Left forelimb (tissue), 1 donor: ENCODE data around the gene CNR1.
"Not testable (repeated sequence)": the region's sequence is repeated elsewhere in the genome, so short reads cannot be mapped to it uniquely, and the experiment has no call there.

Source experiments
- DNase-seq: peaks from one replicate; pipeline ENCODE4 v3.0.0-alpha.2; 2018; ENCODE audit warnings: low spot score

The CNR1 gene

DNA sequence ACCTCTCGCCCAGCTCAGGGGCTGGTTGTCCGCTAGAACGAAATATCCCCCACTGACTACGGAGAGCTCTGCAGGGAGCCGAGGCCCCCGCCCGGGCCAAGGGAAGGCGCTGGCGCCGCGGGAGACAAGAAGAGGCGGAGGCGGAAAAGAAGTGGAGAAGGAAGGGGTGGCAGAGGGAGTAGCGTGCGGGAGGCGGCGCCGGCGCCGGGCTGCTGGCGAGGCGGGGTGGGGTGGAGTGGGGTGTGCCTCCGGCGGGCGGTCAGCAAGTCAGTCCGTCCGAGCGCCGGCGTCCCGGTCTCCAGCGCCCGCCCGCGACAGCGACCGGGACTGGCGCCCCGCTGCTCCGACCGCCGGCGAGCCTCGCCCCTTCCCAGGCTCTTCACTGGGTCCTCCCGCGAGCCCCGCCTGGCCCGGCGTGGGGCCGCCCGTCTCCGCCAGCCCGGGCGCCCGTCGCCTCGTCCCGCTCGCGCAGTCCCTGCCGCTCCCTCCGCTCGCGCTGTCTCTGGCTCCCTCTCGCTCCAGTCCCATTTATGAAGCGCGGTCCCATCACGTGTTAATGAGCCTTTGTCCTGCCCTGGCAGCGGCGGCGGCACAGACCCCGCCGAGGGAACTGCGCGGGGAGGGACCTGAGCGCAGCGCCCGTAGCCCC, at the start of gene CNR1:
CNR1 (minus strand) TSS at position 504 of the 649 bp plus-strand sequence. CDS start 21,073 bp downstream, outside the sequence.
- peak; percentile 67 for DNase-seq

DNA sequence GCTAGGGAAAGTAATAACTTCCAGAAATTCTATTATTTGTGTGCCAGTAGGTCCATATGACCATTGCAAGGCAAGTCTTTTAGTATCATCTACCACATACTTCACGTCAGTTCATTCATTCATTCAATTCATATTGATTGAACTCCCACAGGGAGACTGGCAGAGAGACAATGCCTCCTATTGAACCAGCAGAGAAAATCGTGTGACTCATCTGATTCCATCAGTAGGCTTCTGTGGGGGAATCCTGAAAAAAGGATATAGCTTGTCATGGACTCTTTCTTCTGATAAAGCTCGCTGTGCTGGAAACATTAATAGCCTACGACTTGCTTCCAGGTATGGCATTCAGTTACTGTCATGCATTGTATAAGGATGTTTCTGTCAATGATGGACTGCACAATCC, 45.3 kb upstream of the CNR1 start:
- DNase-seq, result no peak

DNA sequence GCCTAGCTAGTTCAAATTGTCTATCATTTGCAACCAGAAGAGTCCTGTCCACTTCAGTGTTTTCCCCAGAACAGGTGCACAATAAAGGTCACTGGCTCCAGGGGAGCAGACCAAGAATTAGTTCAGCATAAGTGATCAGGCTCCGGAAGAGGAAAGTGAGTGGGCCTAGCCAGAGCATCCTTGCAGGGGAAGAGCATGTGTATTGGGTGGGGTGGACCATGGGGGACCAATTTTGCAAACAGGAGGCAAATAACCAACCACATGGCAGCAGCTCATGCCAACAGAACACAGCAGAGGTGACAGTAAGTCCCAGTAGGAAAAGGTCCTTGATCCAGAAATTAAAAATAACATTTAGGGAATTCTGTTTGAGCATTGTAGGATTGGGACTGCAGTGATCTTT, 43.2 kb upstream of the CNR1 start:
- DNase-seq, result no peak

DNA sequence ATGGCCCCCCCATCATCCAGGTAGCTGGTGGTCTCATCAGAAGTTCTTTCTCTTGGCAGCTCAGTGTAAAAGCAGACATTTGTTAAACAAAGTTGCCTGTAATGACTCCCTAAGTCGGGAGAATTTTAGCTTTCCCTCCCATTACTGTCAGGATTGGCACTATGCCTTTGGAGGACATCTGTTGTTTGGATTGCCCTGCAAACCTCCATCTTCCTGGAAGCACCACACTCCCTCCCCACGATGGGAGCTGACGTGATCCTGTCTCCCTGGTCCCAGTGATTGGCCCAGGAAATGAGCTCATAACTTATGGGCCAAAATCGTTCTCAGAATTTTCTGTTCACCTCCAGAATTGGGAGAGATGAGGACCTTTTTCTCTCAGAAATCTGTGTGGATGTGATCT, 42.6 kb upstream of the CNR1 start:
- DNase-seq, result no peak

DNA sequence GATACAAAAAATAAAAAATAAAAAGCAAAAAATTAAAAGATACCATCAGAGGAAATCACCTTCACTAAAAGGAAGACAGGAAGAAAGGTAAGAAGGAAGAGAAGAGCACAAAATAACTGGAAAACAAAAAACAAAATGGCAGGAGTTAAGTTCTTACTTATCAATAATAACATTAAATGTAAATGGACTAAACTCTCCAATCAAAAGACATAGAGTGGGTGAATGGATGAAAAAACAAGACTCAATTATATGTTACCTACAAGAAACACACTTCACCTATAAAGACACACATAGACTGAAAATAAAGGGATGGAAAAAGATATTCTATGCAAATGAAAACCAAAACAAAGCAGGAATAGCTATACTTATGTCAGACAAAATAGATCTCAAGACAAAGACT, 35.6 kb upstream of the CNR1 start:
- DNase-seq, result not testable (repeated sequence)

DNA sequence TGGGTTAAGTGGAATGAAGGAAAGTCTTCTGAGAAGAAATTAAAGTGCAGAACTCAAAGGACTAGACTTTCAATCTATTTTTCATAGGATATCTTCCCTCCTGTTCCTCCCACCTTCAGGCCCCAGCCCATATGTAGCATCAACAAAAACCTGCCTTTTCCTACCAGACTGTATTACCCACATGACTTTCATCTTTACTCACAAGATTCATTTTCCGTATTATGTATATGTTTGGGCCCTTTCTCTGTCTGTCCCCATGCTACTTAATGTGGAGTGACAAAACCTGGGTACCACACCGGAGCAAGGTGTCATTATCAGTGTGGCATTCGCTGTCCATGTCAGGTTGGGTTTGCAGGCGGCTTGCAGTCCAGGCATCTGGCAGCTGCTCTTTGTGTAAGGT, 18.8 kb upstream of the CNR1 start:
- DNase-seq, result no peak

DNA sequence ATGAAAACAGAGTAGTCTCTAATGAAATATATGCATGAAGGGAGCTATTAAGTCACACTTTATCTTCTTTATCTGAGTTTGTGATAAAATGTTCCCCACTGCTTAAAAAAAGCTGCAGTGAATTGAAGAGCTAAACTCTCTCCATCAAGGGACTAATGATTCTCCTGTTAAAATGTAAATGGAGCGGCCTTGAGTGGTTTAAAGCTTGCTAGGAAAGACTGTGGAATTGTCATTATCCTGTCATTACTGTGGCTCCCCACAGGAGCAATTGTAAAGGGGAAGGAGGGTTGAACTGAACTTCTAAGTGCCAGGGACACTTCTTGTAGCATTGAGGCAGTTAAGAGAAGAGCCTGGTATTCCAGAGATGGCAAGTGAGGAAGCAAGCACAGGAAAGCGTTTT, 17.3 kb upstream of the CNR1 start:
- no peak for DNase-seq

DNA sequence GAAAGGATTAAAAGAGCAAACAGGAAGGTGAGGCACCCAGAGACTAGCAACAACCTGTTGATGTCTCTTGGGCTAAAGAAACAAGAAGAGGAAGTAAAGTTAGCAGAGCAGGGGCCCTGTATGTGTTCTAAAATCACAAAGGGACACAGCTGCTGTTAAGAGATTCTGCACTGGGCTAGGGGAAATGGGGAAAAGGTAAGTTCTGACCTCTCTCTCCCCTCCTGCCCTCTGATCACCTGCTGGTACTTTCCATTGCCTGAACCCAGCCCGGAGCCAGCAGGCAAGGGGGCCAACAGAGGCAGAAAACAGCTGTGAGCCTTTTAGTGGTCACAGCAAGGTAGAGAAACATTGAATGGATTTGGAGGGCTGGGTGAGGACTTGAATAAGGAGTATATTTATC, 13.5 kb upstream of the CNR1 start:
- DNase-seq, result no peak

DNA sequence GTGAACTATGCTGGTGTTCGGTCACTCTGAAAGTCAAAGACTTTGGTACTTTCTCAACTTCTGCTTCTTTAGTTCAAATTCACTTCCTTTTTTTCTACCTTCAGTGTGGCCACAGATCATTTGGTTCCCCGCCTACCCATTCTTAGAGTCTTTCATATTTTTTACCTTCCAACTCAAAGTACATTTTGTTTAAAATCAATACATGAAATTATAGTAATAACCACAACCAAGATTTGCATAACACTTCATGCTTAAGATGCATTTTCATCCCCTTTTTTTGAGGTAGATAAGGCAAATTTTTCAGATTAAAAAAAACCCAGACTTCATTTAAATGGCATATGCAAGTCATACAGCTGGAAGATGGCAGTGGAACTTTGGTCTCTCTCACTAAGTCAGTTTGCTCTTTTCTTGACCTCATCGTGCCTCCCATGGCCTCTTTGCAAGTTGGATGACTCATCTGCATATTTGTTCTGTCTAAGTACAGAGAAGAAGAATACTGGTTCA, 11.9 kb upstream of the CNR1 start:
- DNase-seq, result no peak

DNA sequence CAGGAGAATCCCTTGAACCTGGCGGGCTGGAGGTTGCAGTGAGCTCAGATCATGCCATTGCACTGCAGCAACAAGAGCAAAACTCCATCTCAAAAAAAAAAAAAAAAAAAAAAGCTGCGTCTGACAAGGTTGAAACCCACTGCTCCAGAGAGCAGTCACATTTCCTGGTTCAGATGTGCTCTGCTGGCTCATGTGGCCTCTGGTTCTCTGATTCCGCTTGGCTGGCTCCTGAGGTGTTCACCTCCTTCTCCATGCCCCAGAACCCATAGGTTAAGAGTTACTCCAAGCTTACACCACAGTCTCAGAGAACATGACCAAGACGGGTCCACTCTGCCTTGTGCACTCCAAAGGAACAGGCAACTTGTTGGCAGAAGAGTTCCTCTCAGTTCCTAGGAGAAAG, 8.8 kb upstream of the CNR1 start:
- DNase-seq, result no peak

DNA sequence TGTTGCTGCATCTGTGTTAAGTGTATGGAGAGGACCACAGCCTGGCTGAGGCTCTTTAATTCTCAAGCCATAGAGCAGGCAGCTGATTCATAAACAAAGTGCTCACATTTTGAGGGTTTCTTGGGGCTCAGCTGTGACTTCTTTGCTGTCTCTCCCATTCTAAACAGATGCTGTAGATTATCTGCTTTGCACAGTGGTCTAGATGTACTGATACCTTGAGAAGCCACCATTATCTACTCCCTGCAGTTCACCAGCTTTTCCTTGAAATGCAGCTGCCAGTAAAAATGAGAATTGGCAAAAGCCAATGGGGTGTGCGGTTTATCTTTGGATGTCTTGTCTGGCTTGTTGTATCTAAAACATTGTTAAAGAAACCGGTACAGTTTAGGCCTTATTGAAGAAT, 5.2 kb upstream of the CNR1 start:
- no peak for DNase-seq

DNA sequence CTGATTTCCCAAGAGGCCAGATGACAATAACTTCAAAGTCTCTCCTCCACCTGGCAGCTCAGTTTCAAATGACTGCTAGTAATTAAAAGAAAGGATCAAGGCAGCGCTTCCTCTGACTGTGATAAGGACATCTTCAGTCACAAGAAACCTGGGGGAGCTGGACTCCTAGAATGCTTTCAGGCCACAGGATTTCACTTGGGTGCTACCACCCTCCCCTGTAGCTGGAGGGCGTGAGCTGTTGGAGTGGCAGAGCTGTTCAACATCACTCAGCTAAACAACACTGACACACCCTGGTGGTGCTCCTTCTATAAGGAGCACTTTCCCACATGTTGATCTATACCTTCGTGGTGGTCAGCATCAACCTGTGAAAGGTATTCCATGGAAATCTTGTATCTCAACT, 2.2 kb upstream of the CNR1 start:
- no peak for DNase-seq

DNA sequence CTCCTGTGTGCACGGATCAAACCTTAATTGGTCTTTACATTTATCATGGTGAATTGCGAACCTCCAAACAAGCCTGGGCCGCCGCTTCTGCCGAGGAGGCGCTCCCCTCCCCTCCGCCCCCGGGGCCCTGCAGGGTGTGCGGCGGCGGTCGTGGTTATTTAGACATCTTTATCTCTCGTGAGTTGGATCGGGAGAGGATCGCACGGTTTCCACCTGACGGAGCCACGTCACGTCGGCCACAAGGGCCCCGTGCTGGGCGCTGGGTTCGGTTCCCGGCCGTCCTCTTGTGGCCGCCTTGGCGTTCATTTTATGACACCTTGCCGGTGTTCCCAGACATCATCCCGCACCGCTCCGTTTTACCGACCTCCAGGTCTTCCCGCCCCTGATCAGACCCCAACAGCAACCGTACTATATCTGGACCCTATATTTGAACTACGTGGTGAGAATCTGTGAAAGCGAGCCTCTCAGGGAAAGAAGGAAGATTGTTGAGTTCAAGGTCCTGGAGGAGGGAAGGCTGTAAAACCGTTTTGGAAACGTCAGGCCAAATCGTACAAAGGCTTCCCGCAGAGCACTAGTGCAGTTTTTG, 1.3 kb upstream of the CNR1 start:
- peak; percentile 64 for DNase-seq

DNA sequence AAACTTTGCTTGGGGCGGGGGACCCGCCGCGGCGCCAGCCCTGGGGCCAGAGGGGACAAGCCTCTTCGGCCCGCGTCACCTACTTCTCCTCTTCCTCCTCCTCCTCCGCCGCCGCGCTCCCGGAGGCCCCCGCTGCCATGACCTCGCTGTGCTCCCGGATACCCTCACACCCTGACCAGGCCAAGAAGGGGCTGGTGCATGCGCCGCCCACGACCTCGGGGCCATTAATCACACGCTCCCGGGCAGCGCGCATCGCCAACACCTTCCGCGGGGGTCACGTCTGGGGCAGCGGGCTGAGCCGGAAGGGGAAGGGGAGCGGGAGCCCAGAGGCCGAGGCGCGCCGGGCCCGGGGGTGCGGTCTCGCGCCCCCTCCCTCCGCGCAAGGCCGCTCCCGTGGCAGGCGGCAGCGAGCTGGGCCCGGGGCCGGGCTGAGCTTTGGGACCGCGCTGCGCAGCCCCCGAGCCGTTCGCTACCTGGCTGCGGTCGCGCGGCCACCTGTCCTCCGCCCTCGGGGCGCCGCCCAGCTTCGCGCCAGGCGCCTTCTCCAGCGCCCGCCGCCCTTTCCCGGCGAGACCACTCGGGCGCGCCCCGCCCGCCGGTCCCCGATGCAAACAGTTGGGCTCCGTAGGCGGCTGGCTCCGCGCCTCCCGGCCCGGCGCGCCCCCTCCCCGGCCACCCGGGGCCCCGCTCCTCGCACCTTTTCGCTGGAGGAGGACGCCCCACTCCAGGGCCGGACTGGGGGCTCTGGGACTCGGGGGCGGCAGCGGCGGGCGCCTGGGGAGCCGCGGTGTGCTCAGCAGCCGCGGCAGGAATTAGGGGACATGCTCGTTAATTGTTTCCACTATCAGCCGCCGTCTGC, 575 bp upstream of the CNR1 start:
- no peak for DNase-seq

DNA sequence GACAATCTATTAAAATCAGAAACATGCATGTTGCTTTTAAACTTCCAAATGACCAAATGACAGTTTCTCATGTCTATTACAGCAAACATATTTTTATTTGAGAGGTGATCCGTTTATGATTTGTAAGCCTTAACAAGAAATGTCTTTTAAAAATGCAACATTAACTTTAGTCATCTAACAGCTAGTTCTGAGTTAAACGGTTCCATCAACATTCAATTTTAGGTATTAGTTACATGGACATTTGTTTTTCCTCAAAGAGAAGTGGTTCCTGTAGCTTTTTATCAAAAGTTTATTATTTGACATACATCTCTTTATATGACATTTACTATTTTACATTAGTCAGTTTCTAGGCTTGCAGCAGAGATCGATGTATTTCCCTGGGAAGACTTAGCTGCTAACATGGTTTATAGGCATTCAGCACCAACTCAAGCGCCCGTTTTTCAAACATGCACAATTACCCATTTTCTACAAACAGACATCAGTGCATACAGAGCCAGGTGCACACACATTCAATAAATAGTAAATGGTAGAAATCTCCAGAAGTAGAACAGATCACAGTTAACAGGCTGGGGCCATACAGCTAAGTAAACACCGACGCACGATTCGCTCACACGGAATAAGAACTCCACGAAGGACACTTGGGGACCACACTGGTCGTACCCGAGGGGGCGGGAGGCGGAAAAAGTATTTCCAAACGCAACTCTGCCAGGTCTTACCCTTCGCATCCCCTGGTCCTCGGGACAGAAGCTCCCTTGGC, 882 bp downstream of the CNR1 start:
- no peak for DNase-seq

DNA sequence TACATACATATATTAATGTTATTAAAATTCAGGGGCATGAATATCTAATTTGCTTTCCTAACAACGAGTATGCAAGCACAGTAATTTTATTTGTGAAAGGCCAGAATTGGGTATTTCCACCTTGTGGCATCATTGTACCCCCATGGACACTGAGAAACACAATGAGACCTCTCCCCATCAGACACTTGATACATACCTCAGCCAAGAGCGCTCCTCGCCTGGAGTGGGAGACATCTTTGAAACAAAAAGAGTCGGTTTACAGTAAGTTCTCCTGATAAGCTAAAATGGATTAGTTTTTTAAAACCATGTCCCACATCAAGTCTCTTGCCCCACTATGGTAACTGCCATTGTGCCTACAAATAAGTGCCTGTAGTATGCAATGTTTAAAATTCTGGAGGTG, 2.1 kb downstream of the CNR1 start:
- DNase-seq, result no peak

DNA sequence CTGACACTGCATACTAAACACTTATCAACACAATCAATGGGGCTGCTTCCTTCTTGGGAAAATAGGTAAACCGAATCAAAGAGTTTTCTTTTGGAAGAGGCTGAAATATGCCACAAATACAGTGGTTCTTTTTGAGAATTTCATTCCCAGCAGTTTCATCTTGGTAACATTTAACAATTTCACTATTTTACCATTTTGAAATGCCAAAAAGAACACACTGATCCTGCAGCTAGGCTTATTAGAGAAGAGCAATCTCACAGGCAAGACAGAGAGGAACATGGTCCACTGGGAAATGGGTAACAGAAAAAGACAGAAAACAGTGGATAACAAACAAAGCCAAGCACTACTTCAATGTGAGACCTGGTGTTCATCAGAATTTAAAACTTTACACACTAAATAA, 2.5 kb downstream of the CNR1 start:
- DNase-seq, result no peak

DNA sequence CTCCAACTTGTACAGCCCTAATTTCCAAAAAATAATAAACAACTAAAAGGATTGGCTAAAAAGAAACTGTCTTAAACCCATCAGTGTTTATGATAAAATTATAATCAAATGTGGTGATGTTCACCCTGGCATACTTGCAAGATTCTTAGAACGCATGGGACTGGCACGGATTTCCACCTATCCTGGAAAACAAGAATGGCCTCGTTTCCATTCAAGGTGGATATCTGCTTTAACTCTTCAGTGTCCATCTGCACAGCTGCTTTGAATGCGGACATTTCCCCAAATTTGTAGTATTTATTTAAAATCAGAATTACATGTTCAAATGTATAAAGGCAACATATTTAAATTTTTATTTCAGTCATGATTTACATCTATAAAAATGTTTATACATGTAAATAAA, 4.2 kb downstream of the CNR1 start:
- DNase-seq, result no peak

DNA sequence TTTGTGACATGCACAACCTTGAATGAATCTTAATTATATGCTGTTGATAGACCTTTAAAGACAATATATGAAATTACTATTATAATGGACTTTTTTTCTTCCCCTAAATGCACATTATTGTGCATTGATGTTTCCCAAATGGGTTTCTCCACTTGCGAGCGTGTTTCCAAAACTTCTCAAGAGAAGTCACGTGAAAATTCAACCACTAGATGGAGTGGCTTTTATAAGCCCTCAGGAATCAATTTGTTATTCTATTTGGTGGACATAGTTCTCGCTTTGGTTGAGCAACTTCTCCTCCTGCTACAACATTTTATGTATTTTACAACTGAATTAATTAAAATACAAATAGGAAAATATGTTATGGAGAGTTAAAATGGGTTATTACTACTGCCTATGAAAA, 9.0 kb downstream of the CNR1 start:
- DNase-seq, result no peak

DNA sequence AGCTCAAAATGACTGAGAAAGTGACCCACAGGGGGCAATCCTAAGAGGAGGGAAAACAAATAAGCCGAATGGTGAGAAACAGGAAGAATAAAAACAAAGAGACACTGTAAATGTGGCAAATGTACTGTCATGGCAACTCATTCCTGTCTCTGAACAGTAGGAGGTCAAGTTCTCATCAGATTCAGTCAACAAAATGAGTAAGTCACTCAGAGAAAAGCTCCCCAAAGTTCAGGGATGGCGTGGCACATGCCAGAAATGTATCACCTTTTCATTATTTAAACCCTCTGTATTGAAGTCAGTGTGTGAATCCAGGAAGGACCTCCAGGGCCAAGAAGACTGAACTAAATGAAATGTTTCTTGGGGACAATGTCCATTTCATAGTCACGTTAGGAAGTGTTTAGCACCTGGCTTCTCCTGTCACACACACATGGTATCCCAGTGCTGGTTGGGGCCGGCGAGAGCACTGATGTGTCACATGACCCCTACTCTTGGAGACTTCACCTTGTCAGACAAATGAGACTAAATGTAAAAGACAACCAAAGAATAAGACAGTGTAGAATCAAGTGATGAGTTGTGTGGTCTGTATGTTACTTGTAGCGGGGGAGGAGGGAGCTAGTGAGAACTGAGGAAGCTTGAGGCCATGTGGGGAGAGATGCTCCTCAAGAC, 20.7 kb downstream of the CNR1 start:
- no peak for DNase-seq

DNA sequence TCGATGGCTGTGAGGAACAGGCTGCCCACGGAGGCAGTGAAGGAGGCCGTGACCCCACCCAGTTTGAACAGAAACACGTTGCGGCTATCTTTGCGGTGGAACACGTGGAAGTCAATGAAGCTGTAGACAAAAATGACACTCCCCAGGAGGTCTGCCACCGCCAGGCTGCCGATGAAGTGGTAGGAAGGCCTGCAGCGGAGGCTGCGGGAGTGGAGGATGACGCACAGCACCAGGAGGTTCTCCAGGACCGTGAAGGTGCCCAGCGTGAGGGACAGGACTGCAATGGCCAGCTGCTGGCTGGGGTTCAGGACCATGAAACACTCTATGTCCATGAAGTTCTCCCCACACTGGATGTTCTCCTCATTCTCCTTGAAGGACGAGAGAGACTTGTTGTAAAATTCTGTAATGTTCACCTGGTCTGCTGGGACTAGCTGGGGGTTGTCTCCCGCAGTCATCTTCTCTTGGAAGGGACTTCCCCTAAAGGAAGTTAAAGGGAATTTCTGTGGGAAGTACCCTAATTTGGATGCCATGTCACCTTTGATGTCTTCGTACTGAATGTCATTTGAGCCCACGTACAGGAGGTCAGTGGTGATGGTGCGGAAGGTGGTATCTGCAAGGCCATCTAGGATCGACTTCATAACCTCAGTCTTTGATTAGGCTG, 21.4 kb downstream of the CNR1 start:
- DNase-seq, result no peak
